Measurements from ENCODE around the gene FSD2. TPM values are rescaled to one million over a fixed set of nuclear protein-coding genes. Genes with fewer than 3 reads are reported as not detected.

Gene FSD2
- total and polyA plus RNA-seq, 10 of the 15 experiments (the other 5 are each of a cell fraction or from before 2014, with no cell fraction given): under 0.01 to 0.39 (median 0.07) TPM; not detected in 3

DNA sequence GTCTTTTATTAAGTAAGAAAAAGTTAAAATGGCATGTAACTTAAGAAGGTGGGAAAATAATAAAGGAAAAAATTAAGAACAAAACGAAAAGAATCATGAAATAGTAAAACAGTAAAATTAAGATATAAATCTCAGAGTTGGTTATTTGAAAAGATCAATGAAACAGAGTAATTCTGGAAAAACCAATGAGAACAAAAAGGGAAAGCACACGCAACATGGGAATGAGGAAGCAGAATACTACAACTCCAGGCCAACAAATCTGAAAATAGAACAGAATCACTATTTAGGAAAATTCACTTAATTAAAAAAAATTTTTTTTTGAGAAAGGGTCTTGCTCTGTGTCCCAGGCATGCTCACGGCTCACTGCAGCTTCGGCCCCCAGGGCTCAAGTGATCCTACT lies 34.3 kb upstream of the FSD2 start:
- Histone ChIP-seq H2AFZ (ENCODE audit: control insufficient read depth, low read depth, low read length) (no peak overlapping the region), H3K27me3 (replicated peaks in 1 of 2; ENCODE audit: control insufficient read depth in 2 of 2, insufficient read depth in 2 of 2, low read length in 1 of 2) (no peaks in the 10 kb centered on the region), H3K4me2 (ENCODE audit: control insufficient read depth, insufficient read depth) (no peak overlapping the region), H3K4me3 (no peak overlapping the region), H3K36me3 (ENCODE audit: control insufficient read depth in 2 of 2, insufficient read depth in 2 of 2, low read length in 1 of 2) (peaks cover 0 to 9% of the 10 kb centered on the region in 2 experiments; a peak in 3 of 4 replicates), H3K27ac (ENCODE audit: control insufficient read depth, insufficient read depth) (no peak overlapping the region), H3K79me2 (ENCODE audit: control insufficient read depth, insufficient read depth, low read length) (no peaks in the 10 kb centered on the region), H3K9me3 (replicated peaks; ENCODE audit: control insufficient read depth, insufficient read depth, low read length) (no peaks in the 10 kb centered on the region), H4K20me1 (ENCODE audit: control insufficient read depth, insufficient read depth) (peaks cover 7% of the 10 kb centered on the region; the same call in 1 of the 2 replicates), H3K9ac (ENCODE audit: control insufficient read depth, insufficient read depth, low read length) (no peak overlapping the region), H3K4me1 (ENCODE audit: control insufficient read depth, insufficient read depth, low read length) (peaks cover 6% of the 10 kb centered on the region; the same call in 1 of the 2 replicates)
- 92% methylated on average over 4 of the region's 4 CpGs for WGBS (ENCODE audit: insufficient coverage, insufficient replicate concordance, low lambda C conversion rate, missing lambda C conversion rate)
- SMC1A ChIA-PET (ENCODE audit: uncharacterized antibody, unreplicated experiment): no interaction called here
- no peak for DNase-seq (ENCODE audit: low read depth, low spot score)
- no peak for TF ChIP-seq SMAD1 (IDR thresholded peaks at IDR 0.05; ENCODE audit: low read depth, partially characterized antibody)
- TF ChIP-seq SMARCA5 (IDR thresholded peaks at IDR 0.05): no peak
- TF ChIP-seq, protein P1, sequence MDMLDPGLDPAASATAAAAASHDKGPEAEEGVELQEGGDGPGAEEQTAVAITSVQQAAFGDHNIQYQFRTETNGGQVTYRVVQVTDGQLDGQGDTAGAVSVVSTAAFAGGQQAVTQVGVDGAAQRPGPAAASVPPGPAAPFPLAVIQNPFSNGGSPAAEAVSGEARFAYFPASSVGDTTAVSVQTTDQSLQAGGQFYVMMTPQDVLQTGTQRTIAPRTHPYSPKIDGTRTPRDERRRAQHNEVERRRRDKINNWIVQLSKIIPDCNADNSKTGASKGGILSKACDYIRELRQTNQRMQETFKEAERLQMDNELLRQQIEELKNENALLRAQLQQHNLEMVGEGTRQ (IDR thresholded peaks at IDR 0.05; ENCODE audit: borderline replicate concordance, low read depth, low read length): no peak
- no peak for TF ChIP-seq RB1 (IDR thresholded peaks at IDR 0.05; ENCODE audit: borderline replicate concordance)
- no peak for TF ChIP-seq MXI1 (IDR thresholded peaks at IDR 0.05; ENCODE audit: low read depth, low read length)
- TF ChIP-seq, protein P2, sequence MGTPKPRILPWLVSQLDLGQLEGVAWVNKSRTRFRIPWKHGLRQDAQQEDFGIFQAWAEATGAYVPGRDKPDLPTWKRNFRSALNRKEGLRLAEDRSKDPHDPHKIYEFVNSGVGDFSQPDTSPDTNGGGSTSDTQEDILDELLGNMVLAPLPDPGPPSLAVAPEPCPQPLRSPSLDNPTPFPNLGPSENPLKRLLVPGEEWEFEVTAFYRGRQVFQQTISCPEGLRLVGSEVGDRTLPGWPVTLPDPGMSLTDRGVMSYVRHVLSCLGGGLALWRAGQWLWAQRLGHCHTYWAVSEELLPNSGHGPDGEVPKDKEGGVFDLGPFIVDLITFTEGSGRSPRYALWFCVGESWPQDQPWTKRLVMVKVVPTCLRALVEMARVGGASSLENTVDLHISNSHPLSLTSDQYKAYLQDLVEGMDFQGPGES (IDR thresholded peaks at IDR 0.05): no peak
- TF ChIP-seq, protein P3, sequence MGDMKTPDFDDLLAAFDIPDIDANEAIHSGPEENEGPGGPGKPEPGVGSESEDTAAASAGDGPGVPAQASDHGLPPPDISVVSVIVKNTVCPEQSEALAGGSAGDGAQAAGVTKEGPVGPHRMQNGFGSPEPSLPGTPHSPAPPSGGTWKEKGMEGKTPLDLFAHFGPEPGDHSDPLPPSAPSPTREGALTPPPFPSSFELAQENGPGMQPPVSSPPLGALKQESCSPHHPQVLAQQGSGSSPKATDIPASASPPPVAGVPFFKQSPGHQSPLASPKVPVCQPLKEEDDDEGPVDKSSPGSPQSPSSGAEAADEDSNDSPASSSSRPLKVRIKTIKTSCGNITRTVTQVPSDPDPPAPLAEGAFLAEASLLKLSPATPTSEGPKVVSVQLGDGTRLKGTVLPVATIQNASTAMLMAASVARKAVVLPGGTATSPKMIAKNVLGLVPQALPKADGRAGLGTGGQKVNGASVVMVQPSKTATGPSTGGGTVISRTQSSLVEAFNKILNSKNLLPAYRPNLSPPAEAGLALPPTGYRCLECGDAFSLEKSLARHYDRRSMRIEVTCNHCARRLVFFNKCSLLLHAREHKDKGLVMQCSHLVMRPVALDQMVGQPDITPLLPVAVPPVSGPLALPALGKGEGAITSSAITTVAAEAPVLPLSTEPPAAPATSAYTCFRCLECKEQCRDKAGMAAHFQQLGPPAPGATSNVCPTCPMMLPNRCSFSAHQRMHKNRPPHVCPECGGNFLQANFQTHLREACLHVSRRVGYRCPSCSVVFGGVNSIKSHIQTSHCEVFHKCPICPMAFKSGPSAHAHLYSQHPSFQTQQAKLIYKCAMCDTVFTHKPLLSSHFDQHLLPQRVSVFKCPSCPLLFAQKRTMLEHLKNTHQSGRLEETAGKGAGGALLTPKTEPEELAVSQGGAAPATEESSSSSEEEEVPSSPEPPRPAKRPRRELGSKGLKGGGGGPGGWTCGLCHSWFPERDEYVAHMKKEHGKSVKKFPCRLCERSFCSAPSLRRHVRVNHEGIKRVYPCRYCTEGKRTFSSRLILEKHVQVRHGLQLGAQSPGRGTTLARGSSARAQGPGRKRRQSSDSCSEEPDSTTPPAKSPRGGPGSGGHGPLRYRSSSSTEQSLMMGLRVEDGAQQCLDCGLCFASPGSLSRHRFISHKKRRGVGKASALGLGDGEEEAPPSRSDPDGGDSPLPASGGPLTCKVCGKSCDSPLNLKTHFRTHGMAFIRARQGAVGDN (IDR thresholded peaks at IDR 0.05): no peak
- no peak for TF ChIP-seq IKZF1 (conservative IDR thresholded peaks at IDR 0.05)
- TF ChIP-seq, protein P4, sequence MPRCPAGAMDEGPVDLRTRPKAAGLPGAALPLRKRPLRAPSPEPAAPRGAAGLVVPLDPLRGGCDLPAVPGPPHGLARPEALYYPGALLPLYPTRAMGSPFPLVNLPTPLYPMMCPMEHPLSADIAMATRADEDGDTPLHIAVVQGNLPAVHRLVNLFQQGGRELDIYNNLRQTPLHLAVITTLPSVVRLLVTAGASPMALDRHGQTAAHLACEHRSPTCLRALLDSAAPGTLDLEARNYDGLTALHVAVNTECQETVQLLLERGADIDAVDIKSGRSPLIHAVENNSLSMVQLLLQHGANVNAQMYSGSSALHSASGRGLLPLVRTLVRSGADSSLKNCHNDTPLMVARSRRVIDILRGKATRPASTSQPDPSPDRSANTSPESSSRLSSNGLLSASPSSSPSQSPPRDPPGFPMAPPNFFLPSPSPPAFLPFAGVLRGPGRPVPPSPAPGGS (IDR thresholded peaks at IDR 0.05; ENCODE audit: borderline replicate concordance, insufficient read depth, low read depth, low read length, poor library complexity, severe bottlenecking): no peak
- TF ChIP-seq TCF3 (IDR thresholded peaks at IDR 0.05; ENCODE audit: borderline replicate concordance, insufficient read depth, low read depth, low read length): no peak
- no peak for TF ChIP-seq HDAC2 (IDR thresholded peaks at IDR 0.05)
- no peak for TF ChIP-seq FOS (IDR thresholded peaks at IDR 0.05; ENCODE audit: borderline replicate concordance, extremely low read depth, insufficient read length)
- TF ChIP-seq SUZ12 (IDR thresholded peaks at IDR 0.05; ENCODE audit: unreplicated experiment): no peak
- no peak for TF ChIP-seq ZNF24 (IDR thresholded peaks at IDR 0.05)
- TF ChIP-seq, protein P5, sequence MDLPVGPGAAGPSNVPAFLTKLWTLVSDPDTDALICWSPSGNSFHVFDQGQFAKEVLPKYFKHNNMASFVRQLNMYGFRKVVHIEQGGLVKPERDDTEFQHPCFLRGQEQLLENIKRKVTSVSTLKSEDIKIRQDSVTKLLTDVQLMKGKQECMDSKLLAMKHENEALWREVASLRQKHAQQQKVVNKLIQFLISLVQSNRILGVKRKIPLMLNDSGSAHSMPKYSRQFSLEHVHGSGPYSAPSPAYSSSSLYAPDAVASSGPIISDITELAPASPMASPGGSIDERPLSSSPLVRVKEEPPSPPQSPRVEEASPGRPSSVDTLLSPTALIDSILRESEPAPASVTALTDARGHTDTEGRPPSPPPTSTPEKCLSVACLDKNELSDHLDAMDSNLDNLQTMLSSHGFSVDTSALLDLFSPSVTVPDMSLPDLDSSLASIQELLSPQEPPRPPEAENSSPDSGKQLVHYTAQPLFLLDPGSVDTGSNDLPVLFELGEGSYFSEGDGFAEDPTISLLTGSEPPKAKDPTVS (IDR thresholded peaks at IDR 0.05; ENCODE audit: low read depth, low read length): no peak
- no peak for TF ChIP-seq LARP7 (IDR thresholded peaks at IDR 0.05)
- in situ Hi-C loops (cut with MboI): no loop called here
- POLR2A ChIA-PET: no interaction called here
- CTCF ChIA-PET: no interaction called here
- no TSS peak for BruUV-seq (replicated peaks)
- ATAC-seq: no peak
- no peak for FAIRE-seq
- RAD21 ChIA-PET (ENCODE audit: unreplicated experiment): no interaction called here
- intact Hi-C loops (cut with micrococcal nuclease; ENCODE audit: unreplicated experiment): loop anchor here (10.0 kb wide), 1 partner anchor 85 kb away; no protein-coding TSS in a partner anchor

Measured in GM12878 (cell line).